OCI-M2 (cell line): Measurements from ENCODE around the gene EPHB6.

ENCODE experiments used
- DNase-seq: peaks from one replicate; lab custom pipeline; 2025; ENCODE audit not compliant: unreplicated experiment; lab: John Stamatoyannopoulos, UW

The EPHB6 gene

DNA sequence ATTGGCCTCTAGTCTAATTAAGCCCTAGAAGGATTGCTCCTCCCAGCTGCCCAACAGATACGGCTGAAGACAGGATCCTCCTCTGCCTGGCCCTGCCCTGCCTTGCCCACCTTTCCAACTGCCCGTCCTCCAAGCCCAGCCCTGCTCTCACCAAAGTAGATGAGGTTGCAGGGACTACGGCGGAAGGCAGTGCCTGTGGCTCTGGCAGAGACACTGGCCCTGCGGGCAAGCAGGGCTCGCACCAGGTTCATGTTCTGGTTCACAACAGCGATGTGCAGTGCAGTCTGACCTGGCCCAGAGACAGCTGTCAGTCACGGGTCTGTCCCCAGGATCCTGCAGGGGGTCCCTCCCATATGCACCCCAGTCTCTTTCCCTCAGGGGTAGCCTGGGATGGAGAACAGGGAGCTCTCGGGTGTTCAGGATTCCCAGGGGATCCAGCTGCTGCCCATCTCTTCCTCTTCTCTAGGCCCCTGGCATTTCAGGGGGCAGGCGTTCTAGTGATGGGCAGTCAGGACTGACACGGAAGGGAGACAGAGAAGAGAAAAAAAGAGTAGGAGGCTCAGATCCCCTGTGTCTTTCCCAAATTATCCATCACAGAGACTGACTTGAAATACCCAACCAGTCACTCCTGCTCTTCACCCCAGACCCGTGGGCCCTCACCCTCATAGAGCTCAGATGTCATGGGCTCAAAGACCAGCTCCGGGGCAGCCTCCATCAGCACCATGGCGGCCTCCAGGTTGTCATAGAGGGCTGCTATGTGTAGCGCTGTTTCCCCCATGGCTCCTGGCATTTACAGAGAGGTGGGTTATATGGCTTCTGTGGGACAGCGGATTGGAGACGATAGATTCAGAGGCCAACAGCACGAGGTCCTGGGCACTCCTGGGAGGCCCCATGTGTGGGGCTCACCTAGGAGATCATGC is 22.4 kb downstream of the EPHB6 start:
- DNase-seq, result no peak

GRCh38 chr7:142878315-142878714 is 23.4 kb downstream of the EPHB6 start:
- no peak for DNase-seq

GRCh38 chr7:142879060-142879459 is 24.2 kb downstream of the EPHB6 start:
- DNase-seq, result no peak

DNA sequence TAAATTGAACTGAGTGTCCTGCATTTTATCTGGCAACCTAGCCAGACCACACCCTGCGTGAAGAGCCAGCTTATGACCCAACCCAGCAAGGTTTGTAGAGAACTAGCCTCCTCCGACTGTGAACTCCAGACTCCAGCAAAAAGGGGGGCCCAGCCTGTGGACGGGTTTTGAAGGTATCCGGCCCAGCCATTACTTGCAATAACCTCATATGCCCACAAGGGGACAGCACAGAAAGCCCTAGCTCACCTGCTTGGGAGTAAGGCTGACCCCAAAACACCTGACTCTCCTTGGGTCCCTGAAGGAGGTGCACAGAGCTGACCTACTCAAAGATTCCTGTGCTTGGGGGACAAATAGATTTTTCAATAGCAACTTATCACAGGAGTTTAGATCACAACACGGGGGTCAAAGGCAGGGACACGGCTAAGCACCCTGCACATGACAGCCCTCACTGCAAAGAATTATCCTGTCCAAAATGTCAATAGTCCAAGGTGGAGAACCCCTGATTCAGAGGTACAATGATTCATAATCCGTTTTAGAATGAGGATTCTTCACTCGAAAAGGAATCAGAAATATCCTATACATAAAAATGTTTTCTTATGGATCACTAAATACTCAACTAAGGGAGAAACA is 26.1 kb downstream of the EPHB6 start:
- no peak for DNase-seq

GRCh38 chr7:142881586-142882337 is 26.9 kb downstream of the EPHB6 start:
- no peak for DNase-seq

GRCh38 chr7:142882338-142882678 is 27.4 kb downstream of the EPHB6 start:
- no peak for DNase-seq

DNA sequence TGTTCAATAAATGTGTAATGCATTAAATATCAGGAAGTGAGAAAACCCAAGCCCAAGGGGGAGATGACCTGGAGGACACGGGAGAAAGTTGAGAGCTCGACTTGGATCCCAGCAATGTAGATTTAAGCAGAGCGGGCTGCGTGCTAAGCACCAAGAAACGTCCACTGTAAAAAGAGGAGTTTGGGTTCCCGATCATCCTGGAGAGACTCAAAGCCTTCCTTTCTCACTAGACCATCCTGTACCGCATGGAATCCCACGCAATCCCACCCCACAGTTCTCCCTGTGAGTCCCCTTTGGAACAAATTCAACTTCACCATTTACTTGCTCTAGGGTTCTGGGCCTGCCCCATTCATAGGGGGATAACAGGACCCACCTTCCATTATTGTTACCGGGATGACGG is 28.3 kb downstream of the EPHB6 start:
- no peak for DNase-seq

GRCh38 chr7:142883571-142884285 is 28.9 kb downstream of the EPHB6 start:
- no peak for DNase-seq

GRCh38 chr7:142884286-142884640 is 29.4 kb downstream of the EPHB6 start:
- DNase-seq, result no peak

DNA sequence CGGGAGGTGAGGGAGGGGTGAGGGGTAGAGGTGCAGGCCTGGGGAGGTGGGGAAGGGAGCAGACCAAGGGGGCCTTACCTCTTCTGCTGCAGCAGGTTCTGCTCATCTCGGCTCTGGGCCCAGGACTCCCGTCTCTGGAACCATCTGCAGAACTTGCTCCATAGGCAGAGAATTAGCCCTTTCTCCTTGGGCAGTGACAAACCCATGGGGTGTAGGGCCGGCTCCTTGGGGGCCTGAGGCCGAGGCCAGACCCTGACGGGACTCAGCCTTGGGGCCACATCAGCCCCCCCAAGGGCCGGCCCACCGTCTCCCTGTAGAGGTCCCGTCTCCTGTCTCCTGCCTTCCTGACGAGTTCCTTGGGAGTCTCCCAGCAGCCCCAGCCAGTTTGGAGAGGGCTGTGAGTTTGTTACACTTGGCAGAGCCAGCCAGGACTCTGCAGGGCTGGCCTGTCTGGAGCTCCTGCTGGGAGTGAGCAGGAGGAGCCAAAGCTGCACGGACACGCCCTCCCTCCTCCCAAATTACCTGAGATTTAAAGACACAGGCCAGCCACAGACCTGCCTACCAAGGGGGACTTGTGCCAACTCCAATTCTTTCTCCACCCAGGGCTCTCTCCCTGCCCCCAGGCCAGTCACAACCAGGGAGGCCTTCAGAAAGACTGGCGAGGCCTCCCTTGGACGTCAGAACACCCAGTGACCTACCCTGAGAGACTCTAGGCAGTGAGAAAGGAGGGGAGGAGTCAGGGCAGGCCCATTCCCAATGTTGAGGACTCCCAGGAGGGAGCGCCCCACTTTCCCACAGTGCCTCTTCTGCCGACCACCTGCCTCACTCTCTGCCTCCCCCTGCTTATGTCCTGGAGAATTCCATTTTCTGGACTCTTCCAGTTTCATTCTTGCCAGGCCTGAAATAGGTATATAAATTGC is 30.7 kb downstream of the EPHB6 start, which contains the start of gene TRPV6:
TRPV6 (minus strand) TSS at position 435 of the 920 bp plus-strand sequence.
- DNase-seq, result no peak

DNA sequence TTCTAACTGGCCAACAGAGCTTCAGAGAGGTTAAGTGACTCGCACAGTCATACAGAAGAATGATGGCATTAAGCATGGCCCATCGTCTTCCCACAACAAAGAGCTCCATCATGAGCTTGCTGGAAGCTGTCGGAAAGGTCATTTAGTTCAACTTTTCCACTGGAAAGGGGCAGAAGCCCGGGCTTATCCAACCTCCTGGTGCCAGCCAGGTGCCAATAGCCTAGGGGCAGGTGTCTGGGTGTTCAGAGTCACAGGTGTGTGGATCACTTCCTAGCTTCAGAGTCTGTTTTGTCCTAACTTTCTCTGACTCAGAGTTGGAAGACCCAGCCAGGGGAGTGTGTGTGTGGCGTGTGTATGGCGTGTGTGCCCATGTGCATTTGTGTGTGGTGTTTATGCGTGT is 32.0 kb downstream of the EPHB6 start:
- no peak for DNase-seq

GRCh38 chr7:142887282-142888015 is 32.6 kb downstream of the EPHB6 start:
- DNase-seq, result no peak

DNA sequence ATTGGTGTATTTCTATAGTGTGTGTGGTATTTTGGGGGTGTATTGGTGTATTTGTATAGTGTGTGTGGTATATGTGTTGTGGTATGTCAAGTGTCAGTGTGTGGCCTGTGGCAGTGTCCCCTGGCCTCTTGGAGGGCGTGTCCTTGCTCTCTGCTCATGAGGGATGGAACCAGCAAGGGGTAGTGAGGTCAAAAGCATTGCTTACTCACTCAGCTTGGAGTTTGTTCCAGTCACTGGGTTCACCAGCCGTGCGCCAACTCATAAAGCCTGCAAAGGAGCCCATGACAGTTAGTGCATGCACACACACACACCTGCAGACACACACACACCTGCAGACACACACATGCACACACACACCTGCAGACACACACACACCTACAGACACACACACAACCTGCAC is 34.9 kb downstream of the EPHB6 start:
- no peak for DNase-seq

DNA sequence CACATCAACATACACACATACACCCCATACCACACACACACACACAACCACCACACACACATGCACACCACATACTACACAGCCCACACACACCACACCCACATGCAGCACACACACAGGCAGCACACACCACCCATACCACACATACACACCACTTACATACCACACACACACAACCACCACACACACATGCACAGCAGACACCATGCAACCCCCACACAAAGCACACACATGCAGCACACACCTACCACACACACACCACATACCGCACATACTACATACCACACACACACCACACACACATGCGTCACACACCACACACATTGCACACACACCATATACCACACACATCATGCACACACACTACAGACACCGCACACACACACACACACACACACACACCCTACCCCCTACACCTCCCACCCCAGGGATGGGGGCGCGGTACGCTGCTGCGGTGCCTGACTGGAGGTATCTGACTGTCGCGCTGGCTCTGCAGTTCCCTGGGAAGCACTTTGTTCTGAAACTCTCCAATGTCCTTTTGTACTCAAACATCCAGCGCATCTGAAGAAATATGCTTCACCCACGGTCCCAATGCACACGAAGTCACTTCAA is 36.1 kb downstream of the EPHB6 start:
- DNase-seq, result no peak

DNA sequence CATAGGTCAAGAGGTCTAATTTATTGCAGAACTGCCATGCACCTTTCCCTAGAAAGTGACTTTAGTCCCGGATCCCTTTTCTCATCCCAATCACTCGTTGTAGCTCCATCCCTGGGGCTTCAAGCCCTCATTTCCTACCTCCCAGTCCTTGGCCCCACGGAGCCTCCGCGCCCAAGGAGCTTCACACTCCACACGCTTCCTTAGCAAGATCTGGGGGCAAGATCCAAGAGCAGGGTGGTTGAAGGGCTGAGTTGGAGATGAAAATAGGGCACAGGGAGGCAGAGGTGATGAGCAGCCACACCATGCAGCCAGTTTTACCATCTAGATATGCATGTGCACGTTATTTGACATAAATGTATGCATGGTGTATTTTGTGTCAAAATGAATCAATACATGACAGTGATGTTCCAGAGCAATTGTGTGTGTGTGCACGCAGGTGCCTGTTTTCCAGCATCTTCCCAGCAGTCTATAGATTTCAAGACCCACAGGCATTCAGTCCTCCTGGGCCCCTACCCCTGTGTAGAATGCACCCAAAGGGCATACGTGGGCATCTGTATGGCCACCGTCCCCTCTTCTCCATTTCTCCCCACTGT is 36.7 kb downstream of the EPHB6 start:
- no peak for DNase-seq

GRCh38 chr7:142892951-142893350 is 38.1 kb downstream of the EPHB6 start:
- DNase-seq, result no peak

- DNase-seq, result no peak
These were observed 39.5 kb downstream of the EPHB6 start for GRCh38 chr7:142894112-142894984.
